ENCODE results near the gene ARCN1.

- TF ChIP-seq CTCF (IDR thresholded peaks at IDR 0.05; ENCODE audit: borderline replicate concordance, extremely low read depth, low read length, poor library complexity, severe bottlenecking) (no peak), EZH2 (IDR thresholded peaks at IDR 0.05; ENCODE audit: borderline replicate concordance, low read depth, low read length, severe bottlenecking) (no peak)
These were observed 28.1 kb upstream of the ARCN1 start for GRCh38 chr11:118544010-118544646.

Measured in DND-41 (cell line).